H54 (cell line): Measurements from ENCODE around the gene AUTS2.

Experiments used
- DNase-seq: peaks from one replicate; pipeline ENCODE4 v3.0.0; 2011; ENCODE audit warnings: low spot score, mixed read lengths; ENCODE audit not compliant: insufficient read length
- FAIRE-seq: peaks from 3 replicates; lab custom pipeline; 2011; peaks lifted over from hg19 to GRCh38; lab: Jason Lieb, UNC
- POLR2A ChIP-seq: IDR thresholded peaks from 2 replicates; pipeline ENCODE4 v1.6.1; 2011; ENCODE audit warnings: low read depth, mild to moderate bottlenecking, low read length

The AUTS2 gene

DNA sequence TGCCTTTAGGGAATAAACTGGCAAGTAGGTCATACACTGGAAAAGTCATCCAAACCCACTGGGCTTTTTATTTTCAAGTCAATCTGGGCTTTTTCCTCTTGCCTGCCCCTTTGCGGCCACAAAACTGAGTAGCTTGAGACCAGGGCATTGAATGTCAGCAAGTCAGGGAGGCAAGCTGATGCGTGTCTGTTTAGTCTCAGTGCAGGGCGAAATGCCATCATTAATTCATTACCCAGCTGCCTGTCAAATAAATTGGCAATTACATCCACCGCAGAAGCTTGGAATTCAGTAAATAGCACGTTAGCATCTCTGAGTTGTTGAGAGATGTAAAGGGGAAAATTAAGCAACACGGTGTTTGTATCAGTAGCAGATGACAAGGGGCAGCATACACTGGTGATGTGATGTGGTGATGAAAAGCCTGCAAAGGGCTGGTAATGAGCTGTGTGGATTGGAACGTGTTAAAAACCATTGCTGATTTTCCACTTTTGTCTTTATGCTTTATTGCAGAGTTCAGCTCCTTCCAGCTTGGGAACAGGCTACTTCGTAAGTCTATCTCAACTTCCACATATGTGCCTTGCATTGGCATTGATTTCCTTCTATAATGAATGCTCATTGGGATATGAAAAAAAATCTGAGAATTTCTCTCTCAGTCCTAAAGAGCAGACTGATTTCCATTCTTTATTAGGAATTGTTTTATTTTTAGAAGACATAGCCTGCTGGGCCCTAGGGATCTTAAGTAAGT, 535.9 kb downstream of the AUTS2 start:
- no peak for FAIRE-seq
- DNase-seq = no peak

GRCh38 chr7:70135656-70136055, 537.4 kb downstream of the AUTS2 start:
- FAIRE-seq (no peak), DNase-seq (no peak)
- TF ChIP-seq POLR2A = no peak

More for the DNA sequence above, 535.9 kb downstream of the AUTS2 start:
- TF ChIP-seq POLR2A = no peak

DNA sequence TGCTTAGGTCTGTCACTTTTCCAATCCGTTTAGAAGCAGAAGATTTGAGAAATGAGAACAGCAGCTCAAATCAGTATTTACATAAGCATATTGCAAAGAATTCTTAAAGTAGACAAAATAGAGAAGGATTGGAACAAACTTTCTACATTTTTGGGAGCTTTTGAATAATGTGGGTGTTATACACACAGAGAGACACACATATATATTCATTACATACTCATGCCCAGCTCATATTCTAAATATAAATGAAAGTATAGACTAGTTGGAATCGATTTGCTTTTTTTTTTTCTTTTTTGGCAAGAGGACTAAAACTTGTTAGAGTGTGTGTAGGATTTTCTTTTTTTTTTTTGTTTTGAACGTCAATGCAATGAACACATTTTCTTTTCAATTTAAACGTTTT, 538.9 kb downstream of the AUTS2 start:
- no peak for FAIRE-seq
- no peak for TF ChIP-seq POLR2A
- DNase-seq = no peak

DNA sequence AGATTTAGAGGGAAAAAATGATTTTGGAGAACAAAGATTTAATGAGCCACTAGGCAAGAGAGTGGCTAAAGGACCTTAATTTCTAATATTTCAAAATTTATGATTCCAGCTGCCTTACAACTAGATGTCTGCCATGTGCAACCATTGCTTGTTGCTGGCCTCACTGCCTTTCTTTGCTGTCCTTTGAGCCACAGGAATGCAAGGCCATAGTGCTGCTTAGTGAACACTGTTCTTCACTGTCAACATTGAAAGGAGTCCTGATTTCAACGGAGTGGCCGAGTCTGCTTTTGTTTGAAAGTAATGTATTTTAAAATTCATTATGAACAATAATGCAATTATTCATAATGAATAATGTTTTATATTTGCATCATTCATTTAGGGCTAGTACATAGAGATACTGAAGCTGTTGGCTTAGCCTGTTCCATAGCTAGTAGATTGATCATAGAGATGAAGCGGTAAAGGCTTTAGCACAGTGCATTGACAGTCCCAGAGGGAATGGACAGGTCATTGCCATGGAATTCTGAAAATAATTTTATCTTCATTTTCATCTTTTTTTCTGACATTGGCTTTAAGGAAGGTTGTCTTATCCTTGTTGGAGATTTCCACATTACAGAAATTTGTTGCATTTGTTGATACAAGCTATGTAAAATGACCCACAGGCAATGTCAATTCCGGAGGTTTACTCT, 544.1 kb downstream of the AUTS2 start:
- DNase-seq (no peak), FAIRE-seq (no peak)
- no peak for TF ChIP-seq POLR2A

- FAIRE-seq = no peak
- no peak for TF ChIP-seq POLR2A
- no peak for DNase-seq
These were observed 545.1 kb downstream of the AUTS2 start for GRCh38 chr7:70143075-70144044.

DNA sequence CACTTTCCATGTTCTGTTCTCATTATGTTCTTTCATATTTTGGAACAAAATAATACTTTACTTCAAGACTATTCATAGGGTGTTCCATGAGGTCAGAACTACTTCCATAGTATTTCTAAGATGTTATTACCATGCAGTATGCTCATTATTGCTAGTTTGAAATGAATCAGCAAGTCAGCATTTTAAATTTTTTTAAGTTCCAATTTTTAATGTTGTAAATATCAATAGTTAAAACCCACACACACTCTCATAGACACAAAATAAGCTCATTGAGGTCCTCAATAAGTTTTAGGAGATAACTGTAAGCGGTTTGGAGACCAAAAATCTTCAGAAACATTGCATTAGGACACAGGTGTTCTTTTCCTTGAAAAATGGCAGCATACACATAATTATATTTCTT, 550.7 kb downstream of the AUTS2 start:
- DNase-seq (no peak), FAIRE-seq (no peak)
- no peak for TF ChIP-seq POLR2A

- FAIRE-seq = no peak
- TF ChIP-seq POLR2A = no peak
- DNase-seq = no peak
These were observed 554.0 kb downstream of the AUTS2 start for GRCh38 chr7:70152313-70152712.

DNA sequence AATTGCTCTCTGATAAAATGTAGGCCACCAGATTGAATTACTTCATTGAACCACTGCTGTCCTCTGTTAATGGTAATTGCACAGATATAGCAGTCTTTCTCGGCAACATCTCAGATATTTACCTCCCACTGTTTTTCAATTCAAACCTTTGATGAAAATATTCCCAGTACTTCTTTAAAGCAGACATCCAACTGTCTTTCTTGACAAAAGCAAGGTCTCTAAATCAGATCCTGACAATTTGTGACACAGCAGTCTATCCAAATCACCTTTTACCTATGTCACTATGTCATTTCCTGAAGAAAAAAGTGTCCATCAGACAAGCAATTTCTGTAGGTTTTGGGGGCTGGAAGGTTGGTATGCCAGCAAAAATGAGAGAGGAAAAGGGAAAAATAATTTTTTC, 555.7 kb downstream of the AUTS2 start:
- DNase-seq (no peak), FAIRE-seq (no peak)
- TF ChIP-seq POLR2A = no peak

GRCh38 chr7:70154521-70155180, 556.4 kb downstream of the AUTS2 start:
- FAIRE-seq (no peak), DNase-seq (no peak)
- no peak for TF ChIP-seq POLR2A

DNA sequence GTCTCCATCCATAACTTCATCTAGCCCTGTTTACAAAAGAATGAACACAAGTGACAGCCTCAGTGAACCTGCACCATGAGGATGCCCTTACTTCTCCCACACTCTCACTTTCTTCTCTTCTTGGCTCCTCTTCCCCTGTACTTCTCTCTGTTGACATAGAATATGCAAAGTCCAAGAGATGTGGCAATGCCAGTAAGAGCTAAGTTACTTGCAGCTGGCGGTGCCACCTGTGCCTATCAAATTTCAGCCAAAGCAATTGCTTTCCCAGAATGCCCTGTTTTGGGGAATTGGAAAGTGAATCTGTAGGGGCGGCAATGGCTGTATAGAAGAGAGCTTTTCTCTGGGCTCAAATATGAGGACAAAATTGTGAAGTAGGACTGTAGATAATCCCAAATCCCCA, 557.8 kb downstream of the AUTS2 start:
- no peak for FAIRE-seq

DNA sequence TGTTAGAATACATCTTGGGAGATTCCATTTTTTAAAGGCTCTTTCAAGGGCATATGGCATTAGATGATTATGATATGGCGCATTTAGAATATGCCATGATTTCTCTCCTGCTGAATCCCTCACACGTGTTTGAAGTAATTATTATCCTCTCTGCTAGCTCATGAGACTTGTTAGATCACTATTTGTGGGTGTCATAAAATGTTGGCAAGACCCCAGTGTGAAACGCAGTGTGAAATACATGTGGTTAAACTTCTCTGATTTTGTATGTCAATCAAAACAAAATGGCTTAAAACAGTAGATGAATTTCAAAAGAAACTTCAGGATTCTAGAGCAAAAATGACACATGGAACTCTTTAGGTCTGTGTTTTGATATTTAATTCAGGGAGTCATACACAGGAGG, 560.8 kb downstream of the AUTS2 start:
- no peak for TF ChIP-seq POLR2A
- FAIRE-seq (no peak), DNase-seq (no peak)

More for the DNA sequence above, 557.8 kb downstream of the AUTS2 start:
- TF ChIP-seq POLR2A = no peak
- DNase-seq = no peak

DNA sequence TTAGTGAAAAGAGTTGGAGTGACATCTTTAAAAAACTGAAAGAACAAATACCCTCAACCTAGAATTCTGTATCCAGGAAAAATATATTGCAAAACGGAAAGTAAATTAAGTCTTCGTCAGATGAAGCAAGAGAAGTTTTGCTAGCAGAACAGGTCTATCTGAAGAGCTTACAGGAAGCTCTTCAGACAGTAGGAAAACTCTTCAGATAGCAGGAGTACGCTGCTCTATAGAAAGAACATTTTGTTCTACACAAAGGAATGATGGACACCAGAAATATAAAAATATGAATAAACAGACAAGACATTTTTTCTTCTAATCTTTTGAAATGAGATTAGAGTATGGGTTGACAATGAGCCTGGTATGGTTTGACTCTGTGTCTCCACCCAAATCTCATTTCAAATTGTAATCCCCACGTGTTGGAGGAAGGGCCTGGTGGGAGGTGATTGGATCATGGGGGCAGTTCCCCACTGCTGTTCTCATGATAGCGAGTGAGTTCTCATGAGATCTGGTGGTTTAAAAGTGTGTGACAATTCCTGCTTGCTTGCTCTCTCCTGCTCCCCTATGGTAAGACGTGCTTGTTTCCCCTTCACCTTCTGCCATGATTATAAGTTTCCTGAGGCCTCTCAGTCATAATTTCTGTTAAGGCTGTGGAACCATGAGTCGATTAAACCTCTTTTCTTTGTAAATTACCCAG, 567.3 kb downstream of the AUTS2 start:
- DNase-seq (no peak), FAIRE-seq (no peak)

DNA sequence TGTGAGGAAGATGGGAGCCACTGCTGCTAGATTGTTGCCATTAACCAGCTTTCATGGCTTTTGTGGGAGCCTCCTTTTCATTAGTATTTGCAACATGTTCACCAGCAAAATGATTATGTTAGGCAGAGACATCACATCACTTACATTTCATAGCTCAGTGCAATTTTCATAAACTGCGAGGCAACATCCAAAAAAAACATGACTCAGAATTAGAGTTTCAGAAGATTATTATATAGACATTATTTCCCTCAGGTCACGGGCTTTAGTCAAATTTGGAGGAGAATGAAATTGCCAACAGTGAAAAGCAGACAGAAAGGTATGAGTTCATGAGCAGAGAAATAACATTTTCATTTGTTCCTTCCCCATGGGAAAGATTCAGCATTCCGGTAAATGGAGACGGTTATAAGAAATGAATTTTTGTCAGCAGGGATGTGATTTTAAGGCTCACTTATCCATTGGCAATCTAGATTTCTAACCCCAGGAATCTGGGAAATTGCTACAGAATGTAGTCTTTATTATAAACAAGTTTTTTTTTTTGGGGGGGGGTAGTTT, 573.2 kb downstream of the AUTS2 start:
- TF ChIP-seq POLR2A = no peak
- DNase-seq (no peak), FAIRE-seq (no peak)

More for the DNA sequence above, 567.3 kb downstream of the AUTS2 start:
- TF ChIP-seq POLR2A = no peak
